Stimulated activated CD4-positive, alpha-beta T cell treated with anti-CD3 and anti-CD28 coated beads, Interleukin-4, amount 100 ng/mL, for 1 hour (primary cell): ENCODE data around the gene TBCK.
"Not testable (repeated sequence)": the region's sequence is repeated elsewhere in the genome, so short reads cannot be mapped to it uniquely, and the experiment has no call there.

Experiments
- DNase-seq: peaks from one replicate; pipeline ENCODE4 v3.0.0-alpha.2; 2020

Gene TBCK

DNA sequence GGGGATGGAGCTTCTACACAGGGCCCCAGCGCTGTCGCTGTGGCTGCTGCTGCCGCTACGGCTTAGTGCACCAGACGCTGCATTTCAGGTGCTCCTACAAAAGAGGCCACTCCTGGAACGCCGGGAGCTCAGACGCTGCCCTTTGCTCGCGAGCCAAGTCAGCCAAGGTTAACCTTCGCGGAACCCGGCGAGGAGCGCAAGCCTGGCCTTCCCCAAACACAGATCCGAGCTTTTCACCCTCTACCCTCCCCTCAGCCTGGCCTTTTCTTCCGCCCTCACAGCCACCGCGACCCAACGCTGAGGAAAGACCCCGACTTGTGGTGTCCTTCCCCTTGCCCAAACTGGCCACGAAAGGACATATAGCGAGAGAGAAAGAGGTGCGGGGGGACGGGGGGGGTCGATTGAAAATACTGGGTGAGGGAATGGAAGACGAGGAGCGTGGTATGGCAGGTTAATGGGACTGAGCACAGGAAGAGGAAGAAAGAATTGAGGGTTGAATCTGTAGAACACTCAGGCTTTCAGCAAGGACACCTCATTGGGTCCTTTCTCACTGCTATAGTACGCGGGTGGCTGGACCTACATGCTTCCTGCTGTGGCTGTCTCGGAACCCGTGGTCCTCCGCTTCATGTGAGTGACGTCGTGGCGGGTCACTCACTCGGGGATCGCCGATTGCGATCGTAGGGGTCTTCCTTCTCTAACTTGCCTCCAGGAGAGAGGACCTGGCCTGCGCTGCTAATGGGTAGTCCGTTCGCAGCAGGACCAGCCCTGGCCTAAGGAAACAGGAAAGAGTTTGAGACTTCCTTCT lies at the start of gene TBCK, which contains the start of gene AIMP1:
TSS of gene TBCK (minus strand) at position 242 of the 805 bp plus-strand sequence. CDS start 7,249 bp downstream, outside the sequence.
TSS of gene AIMP1 (plus strand) at position 583 of the 805 bp plus-strand sequence. CDS start 8,460 bp downstream, outside the sequence.
- DNase-seq: peak; percentile 82

DNA sequence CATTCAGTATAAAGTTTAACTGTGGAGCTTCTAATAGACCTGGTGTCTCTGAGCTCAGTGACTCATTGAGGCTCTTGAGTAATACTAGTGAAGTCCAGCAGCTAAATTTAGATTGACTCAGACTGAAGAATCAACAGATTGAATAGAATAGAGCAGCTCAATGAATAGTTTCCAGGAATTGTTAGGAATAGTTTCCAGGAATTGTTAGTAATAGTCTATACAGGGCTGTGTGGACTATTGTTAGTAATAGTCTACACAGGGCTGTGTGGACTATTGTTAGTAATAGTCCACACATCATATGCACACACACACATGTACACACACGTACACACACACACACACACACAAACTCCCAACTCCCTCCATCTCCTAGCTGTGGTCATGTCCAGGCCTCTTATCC lies 49.6 kb upstream of the TBCK start:
- DNase-seq: no peak

DNA sequence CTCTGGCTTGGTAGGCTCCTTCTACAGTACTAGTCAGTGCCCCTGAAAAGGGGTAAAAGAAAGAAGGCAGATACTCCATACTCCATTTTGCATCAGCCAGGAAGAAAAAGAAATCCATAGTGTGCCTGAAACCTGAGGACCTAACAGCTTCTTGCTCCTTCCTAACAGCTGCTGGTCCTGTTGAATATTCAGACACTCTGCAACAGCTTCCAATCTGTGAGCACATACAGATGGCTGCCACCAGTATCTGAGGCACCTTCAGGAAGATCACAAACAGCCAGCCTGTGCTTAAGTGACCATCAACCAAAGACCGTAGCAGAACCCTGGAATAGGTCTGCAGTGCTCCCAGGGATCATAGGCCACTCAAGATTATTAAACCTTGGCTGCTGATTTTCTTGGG lies 48.3 kb upstream of the TBCK start:
- DNase-seq: no peak

DNA sequence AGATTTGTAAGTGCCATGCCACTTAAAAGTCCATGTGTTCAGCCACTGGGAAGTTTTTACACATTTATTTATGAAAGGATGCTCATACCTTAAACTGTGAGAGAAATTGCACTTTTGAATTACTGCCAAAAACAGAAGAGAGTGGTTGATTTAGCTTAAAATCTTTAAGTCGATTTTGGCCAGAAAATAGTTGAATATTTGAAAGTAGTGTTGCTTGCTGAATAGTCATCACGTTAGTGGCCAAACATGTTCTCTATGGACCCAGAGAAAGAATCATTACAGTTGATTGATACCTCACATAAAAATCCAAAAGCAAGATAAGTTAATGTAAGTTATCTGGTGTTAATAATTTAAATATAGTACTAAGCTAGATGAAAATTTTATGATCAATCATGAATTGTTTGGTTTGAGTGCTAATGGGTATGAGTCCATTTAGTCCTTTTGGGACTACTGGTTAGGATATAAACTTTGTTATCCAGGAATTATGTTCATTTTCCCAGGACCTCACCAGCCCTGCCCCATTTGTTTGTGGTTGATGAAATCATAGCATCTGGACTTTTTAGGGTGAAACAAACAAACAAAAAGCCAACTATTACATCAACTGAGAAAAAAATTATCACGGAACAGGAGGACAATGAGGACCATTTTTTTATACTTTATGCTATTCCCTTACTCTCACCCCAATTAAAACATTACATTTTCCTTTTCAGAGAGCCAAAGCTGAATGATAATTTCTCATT lies 46.2 kb upstream of the TBCK start:
- DNase-seq: no peak

DNA sequence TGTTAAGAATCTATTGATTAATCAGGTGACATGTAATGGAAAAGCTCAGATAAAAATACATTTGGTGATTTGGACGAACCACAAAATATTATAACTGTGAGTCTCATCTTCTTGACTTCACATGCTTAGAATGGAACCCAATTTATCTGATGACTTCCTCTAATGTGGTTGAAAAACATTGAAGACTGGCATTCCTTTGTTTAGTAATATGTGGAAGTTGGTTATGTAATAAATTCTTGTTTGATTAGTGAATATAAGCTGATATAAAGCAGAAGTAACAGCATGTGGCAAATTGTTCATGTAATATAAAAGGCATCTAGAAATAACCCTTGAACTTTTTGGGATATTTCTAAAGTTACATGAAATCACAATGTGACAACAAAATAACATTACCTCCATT lies 42.9 kb upstream of the TBCK start:
- no peak for DNase-seq

GRCh38 chr4:106355193-106355592 lies 39.2 kb upstream of the TBCK start:
- no peak for DNase-seq

DNA sequence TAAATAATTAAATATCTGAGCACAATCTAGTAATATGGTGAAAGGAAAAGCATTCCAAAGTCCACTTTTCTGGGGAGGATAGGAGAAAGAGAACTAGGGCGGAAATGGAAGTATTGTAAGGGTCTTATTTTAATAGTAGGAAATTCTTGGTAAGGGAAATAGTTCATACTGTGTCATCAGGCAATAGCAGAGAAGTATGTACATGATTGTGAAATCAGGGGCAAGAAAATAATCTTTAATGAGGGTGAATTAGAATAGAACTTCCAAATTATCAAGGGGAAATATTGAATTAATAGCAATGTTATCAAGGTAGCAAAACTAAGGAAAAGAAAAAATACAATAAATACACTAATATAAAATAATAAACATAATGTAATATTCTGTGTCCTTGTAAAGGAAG lies 37.8 kb upstream of the TBCK start:
- no peak for DNase-seq

GRCh38 chr4:106351016-106351415 lies 35.0 kb upstream of the TBCK start:
- no peak for DNase-seq

- DNase-seq: no peak
Measured at GRCh38 chr4:106347167-106347566, 31.2 kb upstream of the TBCK start.

DNA sequence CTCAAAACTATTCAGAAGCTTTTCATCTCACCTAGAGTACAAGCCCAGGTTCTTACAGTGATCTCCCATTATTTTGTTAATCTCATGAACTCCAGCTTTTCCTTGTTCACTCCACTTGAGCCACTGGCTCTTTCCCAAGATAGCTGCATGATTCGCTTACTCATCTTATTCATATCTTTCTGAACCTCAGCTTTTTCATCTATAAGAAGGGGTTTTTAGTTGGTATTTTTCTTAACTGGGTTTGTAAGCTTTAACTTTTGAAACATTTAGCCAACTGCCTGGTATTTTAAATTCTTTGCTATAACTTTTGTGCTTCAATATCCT lies 28.6 kb upstream of the TBCK start:
- no peak for DNase-seq

DNA sequence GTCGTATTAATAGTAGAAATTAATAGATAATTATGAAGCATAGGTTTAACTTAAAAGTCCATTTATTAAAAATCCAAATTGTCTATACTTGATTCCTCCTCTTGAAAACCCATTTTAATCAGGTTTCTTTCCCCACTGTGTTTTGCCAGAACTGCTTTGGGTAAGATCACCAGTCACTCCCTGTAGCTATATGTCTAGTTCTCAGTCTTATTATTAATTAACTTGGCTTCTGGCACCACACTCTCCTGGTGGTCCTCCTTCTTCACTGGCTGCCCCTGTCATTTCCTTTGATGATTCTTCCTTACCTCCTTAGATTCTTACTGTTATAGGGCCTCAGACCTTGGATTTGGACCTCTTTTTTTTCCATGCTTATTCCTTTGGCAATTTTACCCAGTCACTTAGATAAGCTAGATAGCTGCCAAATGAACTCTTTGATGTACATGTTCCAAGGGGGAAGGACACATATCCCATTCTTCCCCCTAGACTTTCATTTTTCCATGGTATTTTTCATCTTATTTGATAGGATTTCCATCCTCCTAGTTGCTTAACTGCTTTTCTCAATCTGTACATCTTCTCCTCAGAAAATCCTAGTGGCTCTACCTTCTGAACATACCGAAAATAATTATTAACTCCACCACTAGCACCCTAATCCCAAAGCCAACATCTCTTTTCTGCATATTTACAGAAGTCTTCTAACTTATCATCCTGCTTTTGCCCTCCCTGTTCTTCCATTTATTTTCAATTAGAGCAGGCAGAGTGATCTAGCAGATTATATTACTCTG lies 28.0 kb upstream of the TBCK start:
- no peak for DNase-seq

GRCh38 chr4:106340774-106341173 lies 24.8 kb upstream of the TBCK start:
- DNase-seq: no peak

DNA sequence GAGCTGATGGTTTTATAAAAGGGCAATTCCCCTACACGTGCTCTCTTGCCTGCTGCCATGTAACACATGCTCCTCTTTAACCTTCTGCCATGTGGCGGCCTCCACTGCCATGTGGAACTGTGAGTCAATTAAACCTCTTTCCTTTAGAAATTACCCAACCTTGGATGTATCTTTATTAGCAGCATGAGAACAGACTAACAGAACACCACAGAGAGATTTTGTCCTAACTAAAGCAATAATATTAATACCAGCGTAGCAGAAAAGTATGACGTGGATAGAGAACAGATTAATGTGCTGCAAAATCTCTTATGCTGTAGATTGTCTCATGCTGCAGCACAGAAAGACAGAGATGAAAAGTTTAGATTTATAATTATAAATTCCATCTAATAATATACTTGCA lies 23.4 kb upstream of the TBCK start:
- no peak for DNase-seq

- no peak for DNase-seq
Measured at GRCh38 chr4:106338671-106339070, 22.7 kb upstream of the TBCK start.

GRCh38 chr4:106337916-106338315 lies 21.9 kb upstream of the TBCK start:
- DNase-seq: no peak

GRCh38 chr4:106336618-106337017 lies 20.6 kb upstream of the TBCK start:
- no peak for DNase-seq

DNA sequence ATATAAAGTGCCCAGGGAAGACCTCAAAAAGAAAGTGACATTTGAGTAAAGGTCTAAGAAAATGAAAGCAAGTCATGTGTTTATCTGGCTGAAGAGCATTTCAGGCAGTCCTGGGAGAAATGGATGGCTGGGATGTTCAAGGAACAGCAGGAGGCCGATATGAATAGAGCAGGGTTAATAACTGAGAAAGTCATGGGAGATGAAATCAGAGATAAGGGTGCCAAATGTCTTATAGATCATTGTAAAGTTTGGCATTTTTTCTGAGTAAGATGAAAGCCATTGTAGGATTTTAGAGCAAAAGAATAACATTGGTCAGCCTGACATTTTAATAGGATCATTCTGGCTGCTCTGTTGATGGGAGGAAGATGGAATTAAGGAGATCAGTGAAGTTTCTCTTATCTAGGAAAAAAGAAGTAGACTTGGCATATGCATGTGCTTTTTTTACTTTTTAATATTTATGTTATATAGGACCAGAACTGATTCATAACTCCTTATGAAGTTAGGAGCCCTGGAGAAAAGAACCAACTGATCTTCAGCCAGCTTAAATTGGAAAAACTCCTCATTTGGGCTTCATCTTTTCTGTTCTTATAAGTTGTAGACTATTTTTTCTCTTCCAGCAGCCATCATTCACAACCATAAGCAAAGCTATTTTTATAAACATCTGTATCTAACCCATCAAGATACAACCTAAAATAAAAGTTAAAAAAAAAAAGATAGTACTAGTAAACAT lies 18.9 kb upstream of the TBCK start:
- no peak for DNase-seq

DNA sequence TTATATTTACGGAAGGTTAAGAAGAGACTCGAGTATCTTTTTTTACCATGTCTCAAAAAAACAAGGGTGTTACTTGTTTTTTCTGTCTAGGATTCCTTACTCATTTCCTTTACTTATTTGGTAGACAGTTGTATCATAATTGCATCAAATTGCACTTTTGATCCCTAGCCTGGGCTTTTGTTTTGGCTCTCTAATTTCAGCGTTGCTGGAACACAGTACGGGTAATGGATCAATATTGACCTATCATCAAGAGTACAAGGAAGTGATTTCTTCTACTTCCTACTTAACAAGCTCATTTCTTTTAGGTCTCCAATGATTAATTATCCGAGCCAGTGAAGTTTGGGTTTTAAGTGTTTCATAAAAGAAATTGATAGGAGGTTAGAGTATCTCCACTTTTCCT lies 17.2 kb upstream of the TBCK start:
- DNase-seq: no peak

GRCh38 chr4:106329041-106329618 lies 13.1 kb upstream of the TBCK start:
- no peak for DNase-seq

- no peak for DNase-seq
Measured at GRCh38 chr4:106325800-106326199, 9.8 kb upstream of the TBCK start.

- no peak for DNase-seq
Measured at GRCh38 chr4:106323119-106323518, 7.1 kb upstream of the TBCK start.

DNA sequence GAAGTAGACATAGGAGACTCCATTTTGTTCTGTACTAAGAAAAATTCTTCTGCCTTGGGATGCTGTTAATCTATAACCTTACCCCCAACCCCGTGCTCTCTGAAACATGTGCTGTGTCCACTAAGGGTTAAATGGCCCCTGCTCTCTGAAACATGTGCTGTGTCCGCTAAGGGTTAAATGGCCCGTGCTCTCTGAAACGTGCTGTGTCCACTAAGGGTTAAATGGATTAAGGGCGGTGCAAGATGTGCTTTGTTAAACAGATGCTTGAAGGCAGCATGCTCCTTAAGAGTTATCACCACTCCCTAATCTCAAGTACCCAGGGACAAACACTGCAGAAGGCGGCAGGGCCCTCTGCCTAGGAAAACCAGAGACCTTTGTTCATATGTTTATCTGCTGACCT lies 5.8 kb upstream of the TBCK start:
- not testable (repeated sequence) for DNase-seq

DNA sequence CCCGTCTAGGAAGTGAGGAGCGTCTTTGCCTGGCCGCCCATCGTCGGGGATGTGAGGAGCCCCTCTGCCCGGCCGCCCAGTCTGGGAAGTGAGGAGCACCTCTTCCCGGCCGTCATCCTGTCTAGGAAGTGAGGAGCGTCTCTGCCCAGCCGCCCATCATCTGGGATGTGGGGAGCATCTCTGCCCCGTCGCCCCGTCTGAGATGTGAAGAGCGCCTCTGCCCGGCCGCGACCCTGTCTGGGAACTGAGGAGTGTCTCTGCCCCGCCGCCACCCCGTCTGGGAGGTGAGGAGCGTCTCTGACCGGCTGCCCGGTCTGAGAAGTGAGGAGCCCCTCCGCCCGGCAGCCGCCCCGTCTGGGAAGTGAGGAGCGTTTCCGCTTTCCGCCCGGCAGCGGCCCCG lies 5.2 kb upstream of the TBCK start:
- DNase-seq: not testable (repeated sequence)
